Peyer's patch (tissue), 4 donors: ENCODE data around the gene LDLRAD3.

Experiments
- POLR2A ChIP-seq, 2 donors: fragments of 450-650 bp; IDR thresholded peaks; one replicate each; pipeline ENCODE4 v1.5.1; 2017; ENCODE audit warnings: antibody characterized with exemption in 2 of 2, mild to moderate bottlenecking in 2 of 2, moderate library complexity in 2 of 2
- TF ChIP-seq, protein P1 (sequence below), 6 experiments: fragments of 450-650 bp in 4 of 6; fragments of 200-600 bp in 2 of 6; sonication (generic) in 1 of 6; IDR thresholded peaks; one replicate each; pipeline ENCODE4 v1.5.1; 2017 to 2019; ENCODE audit warnings: antibody characterized with exemption in 6 of 6, mild to moderate bottlenecking in 3 of 6, moderate library complexity in 1 of 6

DNA sequence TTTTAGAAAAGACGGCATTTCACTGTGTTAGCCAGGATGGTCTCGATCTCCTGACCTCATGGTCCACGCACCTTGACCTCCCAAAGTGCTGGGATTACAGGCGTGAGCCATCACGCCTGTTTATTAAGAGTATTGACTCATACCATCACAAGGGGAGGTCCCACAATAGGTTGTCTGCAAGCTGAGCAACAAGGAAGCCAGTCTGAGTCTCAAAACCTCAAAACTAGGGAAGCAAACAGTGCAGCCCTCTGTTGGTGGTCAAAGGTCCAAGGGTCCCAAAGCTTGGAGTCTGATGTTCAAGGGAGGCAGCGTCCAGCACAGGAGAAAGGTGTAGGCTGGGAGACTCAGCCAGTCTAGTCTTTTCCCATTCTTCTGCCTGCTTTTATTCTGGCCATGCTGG is 32.8 kb upstream of the LDLRAD3 start:
- TF ChIP-seq, protein P1, sequence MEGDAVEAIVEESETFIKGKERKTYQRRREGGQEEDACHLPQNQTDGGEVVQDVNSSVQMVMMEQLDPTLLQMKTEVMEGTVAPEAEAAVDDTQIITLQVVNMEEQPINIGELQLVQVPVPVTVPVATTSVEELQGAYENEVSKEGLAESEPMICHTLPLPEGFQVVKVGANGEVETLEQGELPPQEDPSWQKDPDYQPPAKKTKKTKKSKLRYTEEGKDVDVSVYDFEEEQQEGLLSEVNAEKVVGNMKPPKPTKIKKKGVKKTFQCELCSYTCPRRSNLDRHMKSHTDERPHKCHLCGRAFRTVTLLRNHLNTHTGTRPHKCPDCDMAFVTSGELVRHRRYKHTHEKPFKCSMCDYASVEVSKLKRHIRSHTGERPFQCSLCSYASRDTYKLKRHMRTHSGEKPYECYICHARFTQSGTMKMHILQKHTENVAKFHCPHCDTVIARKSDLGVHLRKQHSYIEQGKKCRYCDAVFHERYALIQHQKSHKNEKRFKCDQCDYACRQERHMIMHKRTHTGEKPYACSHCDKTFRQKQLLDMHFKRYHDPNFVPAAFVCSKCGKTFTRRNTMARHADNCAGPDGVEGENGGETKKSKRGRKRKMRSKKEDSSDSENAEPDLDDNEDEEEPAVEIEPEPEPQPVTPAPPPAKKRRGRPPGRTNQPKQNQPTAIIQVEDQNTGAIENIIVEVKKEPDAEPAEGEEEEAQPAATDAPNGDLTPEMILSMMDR (IDR thresholded peaks at IDR 0.05), result no peak
- no peak for TF ChIP-seq POLR2A (IDR thresholded peaks at IDR 0.05)
